ENCODE results near the gene CYP27B1.

DNA sequence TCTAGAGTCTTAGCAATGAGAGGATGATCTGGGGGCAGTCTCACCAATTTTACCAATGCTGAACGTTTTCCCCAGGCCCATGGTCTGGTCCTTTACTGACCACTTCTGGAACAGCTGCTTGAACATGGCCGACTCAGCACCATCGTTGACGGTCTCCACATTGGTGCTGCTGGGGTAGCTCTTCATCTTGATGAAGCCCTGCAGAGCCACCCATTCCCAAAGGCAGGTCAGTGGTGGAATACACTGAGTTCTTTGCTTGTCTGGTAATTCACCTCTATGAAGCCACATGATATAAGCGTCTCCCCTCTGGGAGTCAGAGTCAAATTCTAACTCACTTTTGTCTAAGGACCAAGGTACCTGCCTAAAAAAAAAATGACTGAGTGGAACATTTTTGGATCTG, 41.5 kb upstream of the CYP27B1 start:
- TF ChIP-seq, protein P1, sequence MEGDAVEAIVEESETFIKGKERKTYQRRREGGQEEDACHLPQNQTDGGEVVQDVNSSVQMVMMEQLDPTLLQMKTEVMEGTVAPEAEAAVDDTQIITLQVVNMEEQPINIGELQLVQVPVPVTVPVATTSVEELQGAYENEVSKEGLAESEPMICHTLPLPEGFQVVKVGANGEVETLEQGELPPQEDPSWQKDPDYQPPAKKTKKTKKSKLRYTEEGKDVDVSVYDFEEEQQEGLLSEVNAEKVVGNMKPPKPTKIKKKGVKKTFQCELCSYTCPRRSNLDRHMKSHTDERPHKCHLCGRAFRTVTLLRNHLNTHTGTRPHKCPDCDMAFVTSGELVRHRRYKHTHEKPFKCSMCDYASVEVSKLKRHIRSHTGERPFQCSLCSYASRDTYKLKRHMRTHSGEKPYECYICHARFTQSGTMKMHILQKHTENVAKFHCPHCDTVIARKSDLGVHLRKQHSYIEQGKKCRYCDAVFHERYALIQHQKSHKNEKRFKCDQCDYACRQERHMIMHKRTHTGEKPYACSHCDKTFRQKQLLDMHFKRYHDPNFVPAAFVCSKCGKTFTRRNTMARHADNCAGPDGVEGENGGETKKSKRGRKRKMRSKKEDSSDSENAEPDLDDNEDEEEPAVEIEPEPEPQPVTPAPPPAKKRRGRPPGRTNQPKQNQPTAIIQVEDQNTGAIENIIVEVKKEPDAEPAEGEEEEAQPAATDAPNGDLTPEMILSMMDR (IDR thresholded peaks at IDR 0.05; ENCODE audit: low read depth, low read length), result no peak
- TF ChIP-seq POLR2A (IDR thresholded peaks at IDR 0.05; ENCODE audit: extremely low read depth, insufficient read length), result no peak
- TF ChIP-seq, protein P2, sequence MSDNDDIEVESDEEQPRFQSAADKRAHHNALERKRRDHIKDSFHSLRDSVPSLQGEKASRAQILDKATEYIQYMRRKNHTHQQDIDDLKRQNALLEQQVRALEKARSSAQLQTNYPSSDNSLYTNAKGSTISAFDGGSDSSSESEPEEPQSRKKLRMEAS (IDR thresholded peaks at IDR 0.05; ENCODE audit: low read depth, low read length), result no peak
- no peak for TF ChIP-seq MYC (IDR thresholded peaks at IDR 0.05; ENCODE audit: low read depth, low read length)
